HepG2 (cell line): ENCODE data around the gene PPFIA2.

Experiments used
- ARNT ChIP-seq: fragments of 450-650 bp; IDR thresholded peaks from 2 replicates; pipeline ENCODE4 v1.6.1; 2017
- ELF1 ChIP-seq: sonication (generic); formaldehyde crosslinking; IDR thresholded peaks from 2 replicates; pipeline ENCODE4 v1.4.0; 2020; ENCODE audit warnings: missing genetic modification reagents
- ESRRA ChIP-seq: sonication (generic); formaldehyde crosslinking; IDR thresholded peaks from 2 replicates; pipeline ENCODE4 v1.5.1; 2020; ENCODE audit warnings: mild to moderate bottlenecking, low read depth, missing genetic modification reagents
- KDM3A ChIP-seq: IDR thresholded peaks from 2 replicates; pipeline ENCODE4 v1.6.1; 2018; ENCODE audit warnings: low read depth, missing compliant biosample characterization
- MYNN ChIP-seq: sonication (generic); formaldehyde crosslinking; IDR thresholded peaks from 2 replicates; pipeline ENCODE4 v1.4.0; 2020; ENCODE audit warnings: mild to moderate bottlenecking, low read depth, missing genetic modification reagents
- NONO ChIP-seq, 2 experiments: fragments of 450-650 bp in 1 of 2; sonication (generic) in 1 of 2; formaldehyde crosslinking in 1 of 2; IDR thresholded peaks in 1 of 2; conservative IDR thresholded peaks in 1 of 2; 2 replicates each; pipeline versions ENCODE4 v1.6.1 to v1.8.0; 2017 to 2022; ENCODE audit warnings: mild to moderate bottlenecking in 1 of 2, missing genetic modification reagents in 1 of 2, moderate library complexity in 1 of 2
- POLR2AphosphoS5 ChIP-seq: IDR thresholded peaks from 2 replicates; pipeline ENCODE4 v1.6.1; 2012; ENCODE audit warnings: low read depth, low read length
- RBM39 ChIP-seq: fragments of 200-400 bp; formaldehyde crosslinking; IDR thresholded peaks from one replicate; pipeline ENCODE4 v1.6.1; 2018; ENCODE audit warnings: antibody characterized with exemption, mild to moderate bottlenecking, low read depth, low read length; ENCODE audit not compliant: poor library complexity, severe bottlenecking
- SMARCC2 ChIP-seq: fragments of 450-650 bp; IDR thresholded peaks from 2 replicates; pipeline ENCODE4 v1.6.1; 2017; ENCODE audit warnings: antibody characterized with exemption, mild to moderate bottlenecking
- ZNF841 ChIP-seq: sonication (generic); formaldehyde crosslinking; IDR thresholded peaks from 2 replicates; pipeline ENCODE4 v1.8.1; 2023; ENCODE audit warnings: missing genetic modification reagents, borderline replicate concordance
- TF ChIP-seq, protein P1 (sequence below): fragments of 450-650 bp; IDR thresholded peaks from 2 replicates; pipeline ENCODE4 v1.6.1; 2017; ENCODE audit warnings: mild to moderate bottlenecking
- TF ChIP-seq, protein P2 (sequence below): IDR thresholded peaks from 2 replicates; pipeline ENCODE4 v1.6.1; 2016; ENCODE audit warnings: mild to moderate bottlenecking

DNA sequence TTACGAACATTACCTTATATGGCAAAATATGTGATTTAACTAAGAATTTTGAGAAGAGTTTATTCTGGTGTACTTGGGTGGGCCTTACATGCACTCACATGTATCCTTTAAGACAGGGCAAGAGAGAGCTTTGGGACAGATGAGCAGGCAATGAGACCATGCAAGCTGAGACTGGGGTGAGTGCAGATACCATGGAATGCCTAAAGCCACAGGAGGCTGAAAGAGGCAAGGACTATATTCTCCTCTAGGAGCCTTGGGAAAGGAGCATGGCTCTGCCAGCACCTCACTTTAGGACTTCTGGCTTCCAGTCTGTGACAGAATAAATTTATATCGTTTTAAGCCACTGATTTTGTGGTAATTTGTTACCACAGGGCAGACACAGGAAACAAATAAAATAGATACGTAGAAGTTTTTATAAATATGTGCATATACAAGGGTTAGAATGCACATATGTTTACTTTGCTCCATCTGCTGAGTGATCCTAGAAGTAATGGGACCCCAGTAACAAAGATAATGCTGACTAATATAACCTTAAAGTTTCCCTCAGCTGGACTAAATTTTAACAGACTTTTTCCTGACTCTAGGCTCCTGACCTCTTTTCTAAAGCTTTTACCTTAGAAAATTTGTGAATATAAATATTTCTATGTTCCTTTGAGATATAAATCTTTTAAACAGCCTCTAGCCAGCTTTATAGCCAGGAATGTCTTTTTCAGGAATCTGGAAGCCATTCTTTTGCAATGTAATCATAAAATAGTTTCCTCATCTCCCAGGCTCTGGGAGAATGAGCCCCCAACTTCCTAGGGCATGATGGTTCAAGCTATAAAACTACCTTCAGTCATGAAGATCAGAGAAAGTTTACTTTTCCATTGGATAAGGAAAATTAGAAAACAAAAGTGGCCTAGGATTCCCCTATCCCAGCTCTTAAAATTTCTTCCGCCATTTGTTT, 216.8 kb downstream of the PPFIA2 start:
- TF ChIP-seq ESRRA (CRISPR knock-in tag) = no peak
- TF ChIP-seq, protein P1, sequence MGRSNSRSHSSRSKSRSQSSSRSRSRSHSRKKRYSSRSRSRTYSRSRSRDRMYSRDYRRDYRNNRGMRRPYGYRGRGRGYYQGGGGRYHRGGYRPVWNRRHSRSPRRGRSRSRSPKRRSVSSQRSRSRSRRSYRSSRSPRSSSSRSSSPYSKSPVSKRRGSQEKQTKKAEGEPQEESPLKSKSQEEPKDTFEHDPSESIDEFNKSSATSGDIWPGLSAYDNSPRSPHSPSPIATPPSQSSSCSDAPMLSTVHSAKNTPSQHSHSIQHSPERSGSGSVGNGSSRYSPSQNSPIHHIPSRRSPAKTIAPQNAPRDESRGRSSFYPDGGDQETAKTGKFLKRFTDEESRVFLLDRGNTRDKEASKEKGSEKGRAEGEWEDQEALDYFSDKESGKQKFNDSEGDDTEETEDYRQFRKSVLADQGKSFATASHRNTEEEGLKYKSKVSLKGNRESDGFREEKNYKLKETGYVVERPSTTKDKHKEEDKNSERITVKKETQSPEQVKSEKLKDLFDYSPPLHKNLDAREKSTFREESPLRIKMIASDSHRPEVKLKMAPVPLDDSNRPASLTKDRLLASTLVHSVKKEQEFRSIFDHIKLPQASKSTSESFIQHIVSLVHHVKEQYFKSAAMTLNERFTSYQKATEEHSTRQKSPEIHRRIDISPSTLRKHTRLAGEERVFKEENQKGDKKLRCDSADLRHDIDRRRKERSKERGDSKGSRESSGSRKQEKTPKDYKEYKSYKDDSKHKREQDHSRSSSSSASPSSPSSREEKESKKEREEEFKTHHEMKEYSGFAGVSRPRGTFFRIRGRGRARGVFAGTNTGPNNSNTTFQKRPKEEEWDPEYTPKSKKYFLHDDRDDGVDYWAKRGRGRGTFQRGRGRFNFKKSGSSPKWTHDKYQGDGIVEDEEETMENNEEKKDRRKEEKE = no peak
- TF ChIP-seq ARNT = no peak
- TF ChIP-seq ZNF841 = no peak
- no peak for TF ChIP-seq POLR2AphosphoS5
- TF ChIP-seq KDM3A (CRISPR knock-in tag) = no peak
- no peak for TF ChIP-seq RBM39
- TF ChIP-seq ELF1 (CRISPR knock-in tag) = no peak
- no peak for TF ChIP-seq SMARCC2
- no peak for TF ChIP-seq NONO (IDR thresholded peaks at IDR 0.05)
- TF ChIP-seq NONO (CRISPR knock-in tag; conservative IDR thresholded peaks at IDR 0.05) = no peak
- TF ChIP-seq, protein P2, sequence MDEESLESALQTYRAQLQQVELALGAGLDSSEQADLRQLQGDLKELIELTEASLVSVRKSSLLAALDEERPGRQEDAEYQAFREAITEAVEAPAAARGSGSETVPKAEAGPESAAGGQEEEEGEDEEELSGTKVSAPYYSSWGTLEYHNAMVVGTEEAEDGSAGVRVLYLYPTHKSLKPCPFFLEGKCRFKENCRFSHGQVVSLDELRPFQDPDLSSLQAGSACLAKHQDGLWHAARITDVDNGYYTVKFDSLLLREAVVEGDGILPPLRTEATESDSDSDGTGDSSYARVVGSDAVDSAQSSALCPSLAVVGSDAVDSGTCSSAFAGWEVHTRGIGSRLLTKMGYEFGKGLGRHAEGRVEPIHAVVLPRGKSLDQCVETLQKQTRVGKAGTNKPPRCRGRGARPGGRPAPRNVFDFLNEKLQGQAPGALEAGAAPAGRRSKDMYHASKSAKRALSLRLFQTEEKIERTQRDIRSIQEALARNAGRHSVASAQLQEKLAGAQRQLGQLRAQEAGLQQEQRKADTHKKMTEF (CRISPR knock-in tag) = no peak
- TF ChIP-seq MYNN (CRISPR knock-in tag) = no peak
